CD4-positive, alpha-beta T cell (primary cell): Measurements from ENCODE around the gene CMTM4. TPM values are rescaled to one million over a fixed set of nuclear protein-coding genes. Genes with fewer than 3 reads are reported as not detected.

Experiments
- ATAC-seq: fragments of 200-7000 bp; cut with Tn5 transposase; one replicate; pipeline ENCODE4 v1.10.0; 2022; ENCODE audit warnings: mild to moderate bottlenecking; ENCODE audit not compliant: poor library complexity
- CTCF ChIA-PET: fragments of 350-600 bp; sonication (Branson Sonifier 250); formaldehyde crosslinking; loops from one replicate; lab custom pipeline; 2021; ENCODE audit warnings: antibody characterized with exemption, inconsistent platforms; lab: Charles Lee
- POLR2A ChIA-PET: fragments of 350-600 bp; sonication (Branson Sonifier 250); formaldehyde crosslinking; loops from one replicate; lab custom pipeline; 2021; ENCODE audit warnings: antibody characterized with exemption, inconsistent platforms; lab: Charles Lee
- DNase-seq, 14 experiments: peaks; one replicate each; pipeline ENCODE4 v3.0.0-alpha.2; 2013 to 2020; ENCODE audit warnings: mixed read lengths in 2 of 14
- H3K27ac ChIP-seq, 2 donors: one replicate each; pipeline versions ENCODE4 v1.5.1 to v1.7.0; 2013; ENCODE audit warnings: low read length in 2 of 2, low read depth in 1 of 2, mild to moderate bottlenecking in 1 of 2
- H3K27me3 ChIP-seq, 2 experiments: 1 replicate in 1 of 2; 2 replicates in 1 of 2; pipeline versions ENCODE4 v1.6.1 to v1.7.0; 2013; ENCODE audit warnings: low read length in 2 of 2, control low read depth in 1 of 2, mild to moderate bottlenecking in 1 of 2, moderate library complexity in 1 of 2; ENCODE audit not compliant: insufficient read depth in 2 of 2, control insufficient read depth in 1 of 2
- H3K36me3 ChIP-seq: one replicate; pipeline ENCODE4 v1.6.1; 2013; ENCODE audit warnings: low read length, control low read depth; ENCODE audit not compliant: insufficient read depth
- H3K4me1 ChIP-seq: one replicate; pipeline ENCODE4 v1.6.1; 2013; ENCODE audit warnings: low read length, control low read depth; ENCODE audit not compliant: insufficient read depth
- H3K4me3 ChIP-seq: one replicate; pipeline ENCODE4 v1.5.1; 2013; ENCODE audit warnings: mild to moderate bottlenecking, low read length, moderate library complexity
- H3K9me3 ChIP-seq, 2 experiments: 1 replicate in 1 of 2; 2 replicates in 1 of 2; pipeline versions ENCODE4 v1.6.1 to v1.7.0; 2013; ENCODE audit warnings: low read length in 2 of 2, mild to moderate bottlenecking in 2 of 2, control low read depth in 1 of 2, moderate library complexity in 1 of 2; ENCODE audit not compliant: control insufficient read depth in 1 of 2, insufficient read depth in 1 of 2
- H3K27ac Mint-ChIP-seq: one replicate; pipeline ENCODE4 v1.8.0; 2020; ENCODE audit warnings: mixed read lengths
- H3K27me3 Mint-ChIP-seq: one replicate; pipeline ENCODE4 v1.8.0; 2021; ENCODE audit warnings: mixed read lengths
- H3K36me3 Mint-ChIP-seq: one replicate; pipeline ENCODE4 v1.8.0; 2021; ENCODE audit warnings: low read depth, mixed read lengths
- H3K4me1 Mint-ChIP-seq: one replicate; pipeline ENCODE4 v1.8.0; 2021; ENCODE audit warnings: low read depth, mixed read lengths
- H3K4me3 Mint-ChIP-seq: one replicate; pipeline ENCODE4 v1.8.0; 2020; ENCODE audit warnings: mild to moderate bottlenecking, mixed read lengths
- H3K9me3 Mint-ChIP-seq: one replicate; pipeline ENCODE4 v1.8.0; 2020; ENCODE audit warnings: mixed read lengths
- intact Hi-C, 2 experiments: fragments of 100-400 bp; cut with DNase I in 1 of 2; cut with micrococcal nuclease in 1 of 2; formaldehyde crosslinking; loops; one replicate each; pipeline versions ENCODE4 v1.15.1 to v1.9.0; 2023 to 2025; cut with DNase I, micrococcal nuclease
- total RNA-seq, 174 experiments: library from RNA in 2 of 174; stranded (reverse) in 2 of 174; gene quantifications; one replicate each; pipeline ENCODE4 v1.2.3 and lab custom pipeline; 2021 to 2026
- TF ChIP-seq, protein P1 (sequence below): fragments of 200-600 bp; IDR thresholded peaks from one replicate; pipeline ENCODE4 v1.8.0; 2022; ENCODE audit warnings: antibody characterized with exemption, mild to moderate bottlenecking

The CMTM4 gene
- total RNA-seq, 2 experiments from 2014 or later = 1.1 to 1.6 TPM

DNA sequence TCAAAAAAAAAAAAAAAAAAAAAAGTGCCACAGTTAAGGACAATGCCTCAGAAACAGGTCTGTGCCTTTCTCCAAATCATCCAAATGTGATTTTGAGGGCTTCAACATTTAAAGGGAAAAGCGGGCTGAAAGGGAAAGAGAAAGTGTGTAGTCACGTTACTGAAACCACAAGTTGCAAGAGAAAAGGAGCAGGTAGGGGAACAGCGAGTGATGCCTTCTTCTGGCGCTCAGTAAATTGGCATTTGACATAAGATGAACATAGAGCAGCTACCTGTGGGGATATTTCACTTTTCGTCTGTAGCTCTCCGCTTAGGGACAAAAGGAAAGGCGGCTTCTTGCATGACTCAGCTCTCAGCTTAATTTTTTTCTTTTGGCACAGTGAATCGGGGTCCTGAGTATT is 106.2 kb downstream of the CMTM4 start:
- intact Hi-C loops = loop anchor here in 1 of 2 experiments (2.0 kb wide), 1 partner anchor 14 kb away; the partner anchor contains the start of gene CMTM3
- no peaks in the 10 kb centered on the region for H3K27me3 ChIP-seq
- Mint-ChIP-seq H3K36me3 (no peaks in the 10 kb centered on the region), H3K27me3 (no peaks in the 10 kb centered on the region), H3K27ac (peak overlapping the region; percentile 52), H3K4me1 (peaks cover 36% of the 10 kb centered on the region), H3K9me3 (no peaks in the 10 kb centered on the region), H3K4me3 (peak overlapping the region; percentile 86)
- ChIA-PET POLR2A (interaction anchor here (0.5 to 2.7 kb wide), 10 partner anchors 9 to 184 kb away, joined by 3 to 40 read pairs (median 6); partner anchors contain the start of genes CKLF, CMTM2 and CMTM3), CTCF (interaction anchor here (0.8 to 2.2 kb wide), 9 partner anchors 10 to 68 kb away, joined by 3 to 27 read pairs (median 8); partner anchors contain the start of genes CMTM2 and CMTM3)
- peaks cover 26% of the 10 kb centered on the region for H3K4me1 ChIP-seq
- no peaks in the 10 kb centered on the region for H3K9me3 ChIP-seq
- TF ChIP-seq, protein P1, sequence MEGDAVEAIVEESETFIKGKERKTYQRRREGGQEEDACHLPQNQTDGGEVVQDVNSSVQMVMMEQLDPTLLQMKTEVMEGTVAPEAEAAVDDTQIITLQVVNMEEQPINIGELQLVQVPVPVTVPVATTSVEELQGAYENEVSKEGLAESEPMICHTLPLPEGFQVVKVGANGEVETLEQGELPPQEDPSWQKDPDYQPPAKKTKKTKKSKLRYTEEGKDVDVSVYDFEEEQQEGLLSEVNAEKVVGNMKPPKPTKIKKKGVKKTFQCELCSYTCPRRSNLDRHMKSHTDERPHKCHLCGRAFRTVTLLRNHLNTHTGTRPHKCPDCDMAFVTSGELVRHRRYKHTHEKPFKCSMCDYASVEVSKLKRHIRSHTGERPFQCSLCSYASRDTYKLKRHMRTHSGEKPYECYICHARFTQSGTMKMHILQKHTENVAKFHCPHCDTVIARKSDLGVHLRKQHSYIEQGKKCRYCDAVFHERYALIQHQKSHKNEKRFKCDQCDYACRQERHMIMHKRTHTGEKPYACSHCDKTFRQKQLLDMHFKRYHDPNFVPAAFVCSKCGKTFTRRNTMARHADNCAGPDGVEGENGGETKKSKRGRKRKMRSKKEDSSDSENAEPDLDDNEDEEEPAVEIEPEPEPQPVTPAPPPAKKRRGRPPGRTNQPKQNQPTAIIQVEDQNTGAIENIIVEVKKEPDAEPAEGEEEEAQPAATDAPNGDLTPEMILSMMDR = no peak
- no peaks in the 10 kb centered on the region for H3K36me3 ChIP-seq
- no peak overlapping the region for H3K27ac ChIP-seq
- DNase-seq (peak in 4 of 14 experiments; percentile 46 to 79 (median 72)), ATAC-seq (peak; percentile 55)
- peak overlapping the region; percentile 53 for H3K4me3 ChIP-seq

DNA sequence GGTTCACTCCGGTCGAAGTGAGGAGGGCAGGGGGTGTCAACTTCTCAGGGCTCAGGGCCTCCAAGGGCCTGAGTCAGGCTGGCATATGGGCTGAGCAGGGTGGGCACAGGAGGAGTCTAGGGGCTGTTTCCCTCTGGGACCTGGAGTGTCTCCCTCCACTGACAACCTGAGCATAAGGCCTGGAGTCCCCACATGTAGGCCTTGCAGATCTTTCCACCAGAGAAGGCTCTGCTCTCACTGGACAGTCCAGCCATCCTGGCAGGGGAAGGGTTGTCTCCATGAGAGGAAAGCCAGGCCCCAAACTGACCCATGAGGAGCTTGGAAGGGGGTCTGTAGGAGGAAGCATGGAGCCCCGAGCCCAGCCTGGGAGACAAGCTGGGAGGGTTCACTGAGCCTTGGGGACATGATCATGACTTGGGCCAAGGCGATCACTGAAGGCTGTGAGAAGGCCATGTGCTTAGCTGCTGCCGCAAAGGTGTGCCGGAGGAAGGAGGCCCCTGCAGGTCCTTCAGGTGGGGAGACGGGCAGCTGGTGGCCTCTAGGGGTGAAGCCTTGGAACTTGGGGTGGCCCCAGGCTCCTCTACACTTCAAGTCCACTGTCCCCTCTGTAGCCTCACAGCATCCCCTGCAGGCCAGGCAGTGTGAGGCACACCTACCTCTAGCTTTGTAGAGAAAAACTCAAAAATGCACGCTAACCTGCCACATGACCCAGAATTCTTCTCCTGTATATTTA is 107.4 kb downstream of the CMTM4 start:
- TF ChIP-seq, protein P1 = peak; percentile 74
- Histone ChIP-seq H3K36me3 (no peaks in the 10 kb centered on the region), H3K4me1 (peaks cover 26% of the 10 kb centered on the region), H3K9me3 (no peaks in the 10 kb centered on the region), H3K27me3 (no peaks in the 10 kb centered on the region), H3K4me3 (no peak overlapping the region), H3K27ac (no peak overlapping the region)
- ATAC-seq = peak; percentile 93
- no peaks in the 10 kb centered on the region for H3K27me3 Mint-ChIP-seq
- peak overlapping the region; percentile 52 for H3K27ac Mint-ChIP-seq
- H3K9me3 Mint-ChIP-seq = no peaks in the 10 kb centered on the region
- POLR2A ChIA-PET = interaction anchor here (0.6 to 2.7 kb wide), 13 partner anchors 9 to 183 kb away, joined by 3 to 40 read pairs (median 4); partner anchors contain the start of genes CKLF, CMTM2 and CMTM3
- H3K4me1 Mint-ChIP-seq = peaks cover 33% of the 10 kb centered on the region
- intact Hi-C loops = loop anchor here (1.0 to 5.0 kb wide), 9 partner anchors 15 to 182 kb away; partner anchors contain the start of genes CKLF (in 1 of the 2), CMTM3 (in 1 of the 2) and TK2 (in 1 of the 2)
- CTCF ChIA-PET = interaction anchor here (0.5 to 2.2 kb wide), 26 partner anchors 9 to 184 kb away, joined by 3 to 27 read pairs (median 7); partner anchors contain the start of genes CKLF, CMTM2 and CMTM3
- DNase-seq = peak; percentile 45 to 87 (median 63)
- no peaks in the 10 kb centered on the region for H3K36me3 Mint-ChIP-seq
- H3K4me3 Mint-ChIP-seq = peak overlapping the region; percentile 79

DNA sequence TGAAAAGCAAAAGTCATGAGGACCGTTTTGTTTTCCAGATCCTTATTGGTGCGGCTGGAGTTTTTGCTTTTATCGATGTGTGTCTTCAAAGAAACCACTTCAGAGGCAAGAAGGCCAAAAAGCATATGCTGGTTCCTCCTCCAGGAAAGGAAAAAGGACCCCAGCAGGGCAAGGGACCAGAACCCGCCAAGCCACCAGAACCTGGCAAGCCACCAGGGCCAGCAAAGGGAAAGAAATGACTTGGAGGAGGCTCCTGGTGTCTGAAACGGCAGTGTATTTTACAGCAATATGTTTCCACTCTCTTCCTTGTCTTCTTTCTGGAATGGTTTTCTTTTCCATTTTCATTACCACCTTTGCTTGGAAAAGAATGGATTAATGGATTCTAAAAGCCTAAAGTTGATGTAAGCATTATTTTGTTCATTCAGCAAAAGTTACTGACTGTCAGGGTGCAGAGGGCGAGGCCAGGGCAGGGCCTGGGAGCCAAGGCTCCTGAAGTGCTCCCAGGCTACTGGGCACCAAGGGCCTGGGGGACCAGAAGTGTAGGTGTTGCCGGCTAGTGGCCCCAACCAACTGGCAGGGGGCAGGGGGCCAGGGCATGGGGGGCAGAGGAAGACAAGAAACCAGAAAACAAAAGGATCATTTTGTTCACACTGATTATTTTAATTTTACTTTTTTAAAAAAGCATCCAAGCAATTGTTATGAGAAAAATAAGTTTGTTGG is 108.5 kb downstream of the CMTM4 start:
- Mint-ChIP-seq H3K27me3 (no peaks in the 10 kb centered on the region), H3K9me3 (no peaks in the 10 kb centered on the region), H3K27ac (peak overlapping the region; percentile 55), H3K4me1 (peaks cover 33% of the 10 kb centered on the region), H3K4me3 (peak overlapping the region; percentile 79), H3K36me3 (no peaks in the 10 kb centered on the region)
- TF ChIP-seq, protein P1 = no peak
- H3K9me3 ChIP-seq = no peaks in the 10 kb centered on the region
- peaks cover 26% of the 10 kb centered on the region for H3K4me1 ChIP-seq
- DNase-seq = no peak
- H3K27ac ChIP-seq = no peak overlapping the region
- intact Hi-C loops = loop anchor here (2.0 to 5.0 kb wide), 4 partner anchors 25 to 181 kb away; partner anchors contain the start of genes CKLF (in 1 of the 2) and TK2 (in 1 of the 2)
- H3K36me3 ChIP-seq = no peaks in the 10 kb centered on the region
- no peaks in the 10 kb centered on the region for H3K27me3 ChIP-seq
- no peak overlapping the region for H3K4me3 ChIP-seq
- ChIA-PET POLR2A (no interaction called here), CTCF (interaction anchor here (1.9 kb wide), 1 partner anchor 181 kb away, joined by 14 read pairs; no protein-coding TSS in a partner anchor)
- ATAC-seq = no peak
